A673 (cell line): Measurements from ENCODE around the gene ACACA. TPM values are rescaled to one million over a fixed set of nuclear protein-coding genes. Genes with fewer than 3 reads are reported as not detected.

Experiments
- BruUV-seq: library from RNA; stranded (reverse); fragments of 400-500 nt; replicated peaks from 2 replicates; lab custom pipeline; 2021; lab: Mats Ljungman, UMichigan
- CTCF ChIA-PET: fragments of 300-600 bp; sonication (Branson Sonifier 250); formaldehyde crosslinking; loops from one replicate; lab custom pipeline; 2022; ENCODE audit warnings: antibody characterized with exemption; lab: Charles Lee
- POLR2A ChIA-PET: fragments of 300-600 bp; sonication (Branson Sonifier 250); formaldehyde crosslinking; loops from one replicate; lab custom pipeline; 2022; ENCODE audit warnings: antibody characterized with exemption; ENCODE audit not compliant: low non-redundant PET; lab: Charles Lee
- DNase-seq: peaks from one replicate; pipeline ENCODE4 v3.0.0-alpha.2; 2015; ENCODE audit warnings: low spot score
- H3K27ac ChIP-seq: fragments of 200-600 bp; sonication (generic); 2 replicates; pipeline ENCODE4 v1.5.1; 2016; ENCODE audit warnings: mixed run types, low read depth, mild to moderate bottlenecking, mixed read lengths, antibody characterized with exemption, low read length; ENCODE audit not compliant: poor library complexity, severe bottlenecking
- H3K27me3 ChIP-seq: fragments of 200-600 bp; sonication (generic); replicated peaks from 2 replicates; pipeline ENCODE4 v1.6.1; 2017; ENCODE audit warnings: mixed run types, low read depth, mild to moderate bottlenecking, mixed read lengths, antibody characterized with exemption, low read length; ENCODE audit not compliant: insufficient read depth, poor library complexity
- H3K36me3 ChIP-seq: fragments of 200-600 bp; sonication (generic); 2 replicates; pipeline ENCODE4 v1.6.1; 2016; ENCODE audit warnings: mixed run types, mild to moderate bottlenecking, mixed read lengths, antibody characterized with exemption, low read length; ENCODE audit not compliant: insufficient read depth, poor library complexity, severe bottlenecking
- H3K4me1 ChIP-seq: fragments of 200-600 bp; sonication (generic); 2 replicates; pipeline ENCODE4 v1.6.1; 2017; ENCODE audit warnings: mixed run types, mild to moderate bottlenecking, mixed read lengths, antibody characterized with exemption, low read length; ENCODE audit not compliant: insufficient read depth, poor library complexity, severe bottlenecking
- H3K4me3 ChIP-seq: fragments of 200-600 bp; sonication (generic); 2 replicates; pipeline ENCODE4 v1.5.1; 2016; ENCODE audit warnings: low read depth, mixed run types, mild to moderate bottlenecking, mixed read lengths, low read length; ENCODE audit not compliant: poor library complexity, severe bottlenecking
- H3K9me3 ChIP-seq: fragments of 200-600 bp; sonication (generic); 2 replicates; pipeline ENCODE4 v1.6.1; 2016; ENCODE audit warnings: mixed run types, low read depth, mild to moderate bottlenecking, mixed read lengths, antibody characterized with exemption, low read length; ENCODE audit not compliant: poor library complexity, severe bottlenecking
- CTCF ChIP-seq: fragments of 300-800, 200-600 bp; sonication (generic); conservative IDR thresholded peaks from 2 replicates; pipeline ENCODE4 v1.5.1; 2017; ENCODE audit warnings: low read depth, mild to moderate bottlenecking, antibody characterized with exemption, low read length, moderate library complexity, mixed read lengths
- EZH2 ChIP-seq: fragments of 200-600 bp; sonication (generic); IDR thresholded peaks from 2 replicates; pipeline ENCODE4 v1.6.1; 2017; ENCODE audit warnings: borderline replicate concordance, low read depth, mild to moderate bottlenecking, mixed read lengths, antibody characterized with exemption, low read length; ENCODE audit not compliant: poor library complexity, severe bottlenecking
- intact Hi-C: fragments of 100-400 bp; cut with micrococcal nuclease; formaldehyde crosslinking; loops from one replicate; pipeline ENCODE4 v1.10.0; 2022; ENCODE audit not compliant: unreplicated experiment
- total RNA-seq: library from RNA; stranded (reverse); gene quantifications from 2 replicates; pipeline ENCODE4 v1.2.3, GENCODE V29; 2021

Gene ACACA
- total RNA-seq, 1 experiment from 2014 or later = 68.3 TPM

DNA sequence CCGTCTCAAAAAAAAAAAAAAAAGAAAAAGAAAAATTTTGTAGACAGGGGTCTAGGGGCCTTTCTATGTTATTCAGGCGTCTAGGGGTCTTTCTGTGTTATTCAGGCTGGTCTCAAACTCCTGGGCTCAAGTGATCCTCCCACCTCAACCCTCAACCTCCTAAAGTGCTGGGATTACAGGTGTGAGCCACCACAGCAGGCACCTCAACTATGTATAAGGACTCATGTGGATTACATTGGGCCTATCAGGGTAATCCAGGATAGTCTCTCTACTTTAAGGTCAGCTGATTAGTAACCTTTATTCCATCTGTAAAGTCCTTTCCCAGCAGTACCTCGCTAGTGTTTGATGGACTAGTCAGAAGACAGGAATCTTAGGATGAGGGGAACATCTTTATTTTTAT lies 22.4 kb upstream of the ACACA start:
- no peaks in the 10 kb centered on the region for H3K9me3 ChIP-seq
- H3K27ac ChIP-seq = no peak overlapping the region
- H3K27me3 ChIP-seq = no peaks in the 10 kb centered on the region
- POLR2A ChIA-PET = no interaction called here
- intact Hi-C loops = no loop called here
- BruUV-seq = no TSS peak
- no peak overlapping the region for H3K4me3 ChIP-seq
- H3K4me1 ChIP-seq = no peaks in the 10 kb centered on the region
- CTCF ChIA-PET = no interaction called here
- TF ChIP-seq CTCF (no peak), EZH2 (no peak)
- peaks cover 21% of the 10 kb centered on the region for H3K36me3 ChIP-seq
- no peak for DNase-seq

DNA sequence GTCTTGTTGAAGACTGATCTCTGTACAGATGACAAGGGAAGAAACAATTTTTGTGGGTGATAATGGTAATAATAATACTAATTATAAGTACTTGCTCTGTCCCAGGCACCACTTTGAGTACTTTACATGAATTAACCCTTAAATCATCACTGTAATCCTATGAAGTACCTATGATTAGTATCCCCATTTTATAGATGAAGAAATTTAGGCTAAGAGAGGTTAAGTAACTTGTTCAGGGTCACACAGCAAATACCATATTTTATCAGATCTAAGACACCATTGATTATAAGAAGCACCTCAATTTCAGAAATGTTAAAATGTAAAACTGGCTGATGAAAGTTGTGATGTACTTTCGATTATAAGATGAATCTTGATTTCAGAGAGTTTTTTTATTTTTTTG lies 18.6 kb upstream of the ACACA start:
- BruUV-seq = no TSS peak
- Histone ChIP-seq H3K27me3 (no peaks in the 10 kb centered on the region), H3K9me3 (no peaks in the 10 kb centered on the region), H3K27ac (no peak overlapping the region), H3K36me3 (peaks cover 24% of the 10 kb centered on the region), H3K4me3 (no peak overlapping the region), H3K4me1 (no peaks in the 10 kb centered on the region)
- TF ChIP-seq CTCF (no peak), EZH2 (no peak)
- POLR2A ChIA-PET = no interaction called here
- no peak for DNase-seq
- intact Hi-C loops = no loop called here
- CTCF ChIA-PET = no interaction called here

DNA sequence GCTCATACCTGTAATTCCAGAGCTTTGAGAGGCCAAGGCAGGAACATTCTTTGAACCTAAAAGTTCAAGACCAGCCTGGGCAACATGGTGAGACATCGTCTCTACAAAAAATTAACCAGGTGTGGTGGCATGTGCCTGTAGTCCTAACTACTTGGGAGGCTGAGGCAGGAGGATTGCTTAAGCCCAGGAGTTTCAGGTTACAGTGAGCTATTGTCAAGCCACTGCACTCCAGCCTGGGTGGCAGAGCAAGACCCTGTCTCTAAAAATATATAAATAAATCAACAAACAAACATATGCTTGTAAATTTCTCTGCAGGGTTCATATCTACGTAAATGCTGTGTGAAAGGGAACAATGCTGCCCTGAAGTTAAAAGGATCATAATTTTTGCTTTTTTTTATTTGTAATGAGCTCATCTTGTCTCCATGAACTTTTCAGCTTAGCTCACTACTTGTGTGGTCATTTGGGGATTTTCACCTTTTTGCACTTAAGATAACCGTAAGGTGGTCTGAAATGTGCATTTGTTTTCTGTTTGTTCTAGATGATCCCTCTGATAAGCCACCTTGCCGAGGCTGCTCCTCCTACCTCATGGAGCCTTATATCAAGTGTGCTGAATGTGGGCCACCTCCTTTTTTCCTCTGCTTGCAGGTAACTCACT lies 16.5 kb upstream of the ACACA start:
- no TSS peak for BruUV-seq
- TF ChIP-seq EZH2 (no peak), CTCF (no peak)
- DNase-seq = no peak
- ChIA-PET CTCF (interaction anchor here (0.8 kb wide), 1 partner anchor 9 kb away, joined by 3 read pairs; no protein-coding TSS in a partner anchor), POLR2A (no interaction called here)
- intact Hi-C loops = no loop called here
- H3K27me3 ChIP-seq = no peaks in the 10 kb centered on the region
- H3K27ac ChIP-seq = no peak overlapping the region
- peaks cover 22% of the 10 kb centered on the region for H3K36me3 ChIP-seq
- no peaks in the 10 kb centered on the region for H3K4me1 ChIP-seq
- H3K9me3 ChIP-seq = no peaks in the 10 kb centered on the region
- H3K4me3 ChIP-seq = no peak overlapping the region
